Measurements from ENCODE around the gene OTOG.

DNA sequence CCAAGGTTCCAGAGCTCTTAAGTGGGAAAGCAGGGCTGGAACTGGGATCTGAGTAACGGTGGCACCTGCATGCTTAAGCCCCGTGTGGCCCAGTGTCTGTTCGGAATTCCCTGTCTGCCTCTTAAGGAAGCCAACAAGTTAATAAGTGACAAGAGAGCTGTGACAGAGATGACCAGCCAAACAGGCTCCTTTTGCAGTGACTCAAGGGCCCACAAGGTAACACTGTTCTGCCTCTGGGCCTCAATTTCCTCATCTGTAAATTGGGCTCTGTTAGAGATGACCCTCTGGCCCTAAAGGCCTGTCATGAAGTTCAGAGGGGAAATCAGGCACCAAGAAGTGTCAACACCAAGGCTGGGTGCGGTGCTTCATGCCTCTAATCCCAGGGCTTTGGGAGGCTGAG lies 21.5 kb upstream of the OTOG start:
- TF ChIP-seq EZH2 (IDR thresholded peaks at IDR 0.05; ENCODE audit: insufficient read depth, poor library complexity, severe bottlenecking) (no peak), EZH2phosphoT487 (IDR thresholded peaks at IDR 0.05; ENCODE audit: insufficient read depth, low read depth) (no peak)

All from GM23248 (cell line).